ENCODE measurements around the gene DCPS. TPM values are rescaled to one million over a fixed set of nuclear protein-coding genes. Genes with fewer than 3 reads are reported as not detected.

The DCPS gene
- total and polyA plus RNA-seq, 2 of the 4 experiments (the other 2 are of a cell fraction): 19.7 to 34.8 TPM

DNA sequence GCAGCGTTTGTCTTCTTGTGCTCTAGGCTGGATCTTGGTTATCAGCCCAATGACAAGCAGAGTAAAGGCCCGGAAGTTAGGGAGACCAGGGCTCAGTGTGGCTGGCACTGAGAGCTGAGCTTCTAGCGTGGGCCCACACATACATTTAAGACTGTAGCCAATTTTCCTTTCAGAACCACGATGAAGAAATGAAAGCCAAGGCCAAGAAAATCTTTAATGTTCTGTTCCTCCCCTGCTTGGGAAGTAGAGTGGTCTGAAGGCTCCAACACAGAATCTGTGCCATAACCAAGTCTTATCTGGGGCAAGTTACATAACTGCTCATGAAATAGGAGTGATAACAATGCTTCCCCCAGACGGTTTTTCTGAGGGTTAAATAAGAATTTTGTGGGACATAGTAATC, 47.0 kb downstream of the DCPS start:
- H3K23ac ChIP-seq (ENCODE audit: low read depth, low read length): no peak overlapping the region
- no peak for ATAC-seq (ENCODE audit: low read depth)
- no peak overlapping the region for H3K18ac ChIP-seq (ENCODE audit: low read depth, low read length)
- H2AK5ac ChIP-seq (ENCODE audit: low read depth, low read length): no peak overlapping the region
- H4K20me1 ChIP-seq (ENCODE audit: insufficient read depth, low read length): no peaks in the 10 kb centered on the region
- no peak overlapping the region for H4K91ac ChIP-seq (ENCODE audit: insufficient read depth, low read depth, low read length)
- H3K4ac ChIP-seq (ENCODE audit: low read depth, low read length): no peak overlapping the region
- no peaks in the 10 kb centered on the region for H3K27me3 ChIP-seq (ENCODE audit: control insufficient read depth, insufficient read depth, low read length)
- H3K9me3 ChIP-seq (ENCODE audit: control insufficient read depth, insufficient read depth, low read length): no peaks in the 10 kb centered on the region
- no peak overlapping the region for H4K5ac ChIP-seq (ENCODE audit: low read depth, low read length)
- peaks cover 37 to 77% of the 10 kb centered on the region in 2 experiments for H3K79me1 ChIP-seq (ENCODE audit: low read depth in 1 of 2, low read length in 2 of 2)
- dilution Hi-C loops (cut with HindIII; ENCODE audit: low sequenced_read_pairs, unreplicated experiment) (no loop called here), intact Hi-C loops (cut with micrococcal nuclease) (no loop called here), in situ Hi-C loops (cut with MboI; ENCODE audit: low sequenced_read_pairs) (no loop called here)
- peaks cover 30% of the 10 kb centered on the region for H3K9me1 ChIP-seq (ENCODE audit: insufficient read depth, low read length)
- H3K14ac ChIP-seq (replicated peaks; ENCODE audit: low read depth, low read length): peak overlapping the region; percentile 68
- no peak overlapping the region for H3K4me2 ChIP-seq (ENCODE audit: low read depth, low read length)
- no peak overlapping the region for H4K8ac ChIP-seq (ENCODE audit: low read depth in 2 of 2, low read length in 2 of 2)
- no peak for DNase-seq
- H3K27ac ChIP-seq (ENCODE audit: insufficient read depth, low read length): no peak overlapping the region
- no peak overlapping the region for H3K4me3 ChIP-seq (ENCODE audit: insufficient read depth, low read depth, low read length)
- no peak overlapping the region for H2BK5ac ChIP-seq (ENCODE audit: low read depth, low read length, poor library complexity, severe bottlenecking)
- H3K9ac ChIP-seq (ENCODE audit: low read depth, low read length): no peak overlapping the region
- no peak overlapping the region for H2BK15ac ChIP-seq (ENCODE audit: low read depth, low read length)
- WGBS, 2 experiments (ENCODE audit: extremely low coverage in 2 of 2, insufficient read length in 1 of 2): no CpG with 5 or more reads among the region's 5 CpGs
- TF ChIP-seq RFX5 (IDR thresholded peaks at IDR 0.05; ENCODE audit: low read depth, low read length): no peak
- TF ChIP-seq BHLHE40 (IDR thresholded peaks at IDR 0.05; ENCODE audit: low read depth, low read length): no peak
- H2AFZ ChIP-seq (replicated peaks; ENCODE audit: low read length, poor library complexity): no peak overlapping the region
- POLR2A ChIA-PET (ENCODE audit: unreplicated experiment): no interaction called here
- BruUV-seq (replicated peaks): no TSS peak
- no peak overlapping the region for H2BK120ac ChIP-seq (ENCODE audit: low read depth, low read length)
- CTCF ChIA-PET: no interaction called here
- H2AK9ac ChIP-seq (replicated peaks; ENCODE audit: low read depth, low read length, poor library complexity): no peak overlapping the region
- no peak overlapping the region for H2BK20ac ChIP-seq (ENCODE audit: low read depth, low read length)
- H3K4me1 ChIP-seq (ENCODE audit: control insufficient read depth, insufficient read depth, low read length): peaks cover 25% of the 10 kb centered on the region
- no peaks in the 10 kb centered on the region for H3K36me3 ChIP-seq (ENCODE audit: control insufficient read depth, insufficient read depth, low read length)
- no peak overlapping the region for H3K56ac ChIP-seq (ENCODE audit: extremely low read depth, insufficient read depth, low read length)

Measured in IMR-90 (cell line).